Rectal smooth muscle tissue (tissue), 1 donor: ENCODE results near the gene COL17A1.

Source experiments
- H3K27ac ChIP-seq: one replicate; pipeline ENCODE4 v1.7.0; 2013; ENCODE audit warnings: low read depth, low read length, inconsistent platforms
- H3K27me3 ChIP-seq: one replicate; pipeline ENCODE4 v1.7.0; 2013; ENCODE audit warnings: low read length; ENCODE audit not compliant: control insufficient read depth, insufficient read depth
- H3K36me3 ChIP-seq: one replicate; pipeline ENCODE4 v1.7.0; 2013; ENCODE audit warnings: low read length; ENCODE audit not compliant: control insufficient read depth, insufficient read depth
- H3K4me1 ChIP-seq: one replicate; pipeline ENCODE4 v1.7.0; 2013; ENCODE audit warnings: low read length; ENCODE audit not compliant: control insufficient read depth, insufficient read depth
- H3K4me3 ChIP-seq: one replicate; pipeline ENCODE4 v1.7.0; 2013; ENCODE audit warnings: low read length
- H3K9ac ChIP-seq: one replicate; pipeline ENCODE4 v1.7.0; 2013; ENCODE audit warnings: low read length

Gene COL17A1

GRCh38 chr10:104089621-104090020 lies 3.9 kb upstream of the COL17A1 start:
- Histone ChIP-seq H3K9ac (no peak overlapping the region), H3K27me3 (no peaks in the 10 kb centered on the region), H3K36me3 (no peaks in the 10 kb centered on the region), H3K27ac (no peak overlapping the region), H3K4me1 (no peaks in the 10 kb centered on the region), H3K4me3 (no peak overlapping the region)

DNA sequence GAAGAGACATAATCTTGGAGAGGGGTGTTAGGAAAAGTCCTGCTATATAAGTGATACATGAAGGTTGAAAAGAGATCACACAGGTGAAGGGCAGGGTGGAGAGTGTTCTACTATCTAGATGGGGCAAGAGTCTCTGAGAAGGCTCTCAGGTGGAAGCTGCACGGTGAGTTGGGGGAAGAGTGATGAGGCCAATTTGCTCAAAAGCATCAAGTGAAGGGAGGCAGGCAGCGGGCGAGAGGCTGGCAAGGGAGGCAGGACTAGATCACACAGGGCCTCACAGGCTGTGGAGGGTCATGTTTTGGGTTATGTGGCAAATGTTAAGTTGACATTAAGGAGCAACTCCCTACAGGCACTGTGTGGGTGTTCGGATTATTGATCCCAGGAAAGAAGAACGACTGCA lies 2.6 kb upstream of the COL17A1 start:
- Histone ChIP-seq H3K4me1 (no peaks in the 10 kb centered on the region), H3K27ac (no peak overlapping the region), H3K4me3 (no peak overlapping the region), H3K9ac (no peak overlapping the region), H3K27me3 (no peaks in the 10 kb centered on the region), H3K36me3 (no peaks in the 10 kb centered on the region)

DNA sequence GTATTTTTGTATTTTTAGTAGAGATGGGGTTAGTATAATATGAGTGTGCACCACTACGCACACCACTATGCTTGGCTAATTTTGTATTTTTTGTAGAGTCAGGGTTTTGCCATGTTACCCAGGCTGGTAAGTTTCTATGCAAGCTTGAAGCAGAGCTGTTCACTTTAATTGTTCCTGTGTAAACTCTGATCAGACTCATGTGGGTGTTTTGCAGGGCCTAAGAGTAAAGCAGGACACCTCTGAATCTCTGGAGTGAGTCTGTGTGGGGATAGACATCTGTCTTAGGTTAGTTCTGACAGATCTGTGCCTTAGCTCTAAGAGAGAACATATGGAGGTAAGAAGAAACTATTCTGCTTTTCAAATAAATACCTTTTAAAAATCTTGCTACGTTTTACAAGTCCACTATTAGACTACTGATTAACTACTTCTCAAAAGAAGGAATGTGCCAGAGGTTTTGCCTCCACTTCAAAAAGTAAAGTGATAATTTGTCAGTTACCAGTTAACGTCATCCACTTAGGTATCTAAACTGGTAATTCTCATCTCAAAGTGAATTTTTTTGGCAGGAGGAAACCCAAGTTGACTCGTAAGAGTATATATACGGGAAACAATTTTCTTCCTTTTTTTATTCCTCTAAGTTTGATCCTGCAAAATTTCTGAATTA lies 1.1 kb downstream of the COL17A1 start:
- H3K4me1 ChIP-seq: no peaks in the 10 kb centered on the region
- H3K27me3 ChIP-seq: no peaks in the 10 kb centered on the region
- H3K4me3 ChIP-seq: no peak overlapping the region
- H3K27ac ChIP-seq: no peak overlapping the region
- no peak overlapping the region for H3K9ac ChIP-seq
- no peaks in the 10 kb centered on the region for H3K36me3 ChIP-seq

- Histone ChIP-seq H3K36me3 (no peaks in the 10 kb centered on the region), H3K27me3 (no peaks in the 10 kb centered on the region), H3K4me3 (no peak overlapping the region), H3K4me1 (no peaks in the 10 kb centered on the region), H3K27ac (no peak overlapping the region), H3K9ac (no peak overlapping the region)
Measured at GRCh38 chr10:104081998-104082397, 3.7 kb downstream of the COL17A1 start.

- no peak overlapping the region for H3K27ac ChIP-seq
- no peak overlapping the region for H3K4me3 ChIP-seq
- no peak overlapping the region for H3K9ac ChIP-seq
- H3K27me3 ChIP-seq: no peaks in the 10 kb centered on the region
- H3K4me1 ChIP-seq: no peaks in the 10 kb centered on the region
- no peaks in the 10 kb centered on the region for H3K36me3 ChIP-seq
Measured at GRCh38 chr10:104080762-104081161, 4.9 kb downstream of the COL17A1 start.

DNA sequence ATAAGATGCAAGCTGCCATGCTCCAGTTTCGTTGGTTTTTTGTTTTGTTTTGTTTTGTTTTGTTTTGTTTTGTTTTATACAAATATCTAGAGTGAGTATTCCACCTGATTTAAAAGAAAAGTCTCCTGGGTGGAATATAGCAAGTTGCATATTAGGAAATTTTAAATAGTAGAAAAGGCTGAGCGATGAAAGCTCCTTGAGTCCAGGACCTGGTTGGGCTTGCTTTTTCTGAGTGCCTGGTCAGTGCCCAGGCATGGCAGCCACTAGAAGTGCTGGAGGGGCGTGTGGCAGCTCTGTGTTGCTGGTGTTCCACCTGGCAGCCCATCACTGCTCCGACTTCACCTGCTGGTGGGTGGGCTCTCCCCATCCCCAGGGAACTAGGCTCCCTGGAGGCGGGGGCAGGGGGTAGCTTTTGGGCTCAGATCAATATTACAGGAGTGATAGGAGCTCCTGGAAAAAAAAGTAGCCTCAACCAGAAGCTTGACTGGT lies 8.0 kb downstream of the COL17A1 start:
- H3K4me3 ChIP-seq: no peak overlapping the region
- no peaks in the 10 kb centered on the region for H3K36me3 ChIP-seq
- no peak overlapping the region for H3K27ac ChIP-seq

GRCh38 chr10:104077247-104077646 lies 8.4 kb downstream of the COL17A1 start:
- no peaks in the 10 kb centered on the region for H3K27me3 ChIP-seq
- no peak overlapping the region for H3K9ac ChIP-seq
- no peak overlapping the region for H3K4me3 ChIP-seq
- no peak overlapping the region for H3K27ac ChIP-seq
- no peaks in the 10 kb centered on the region for H3K4me1 ChIP-seq
- no peaks in the 10 kb centered on the region for H3K36me3 ChIP-seq

More for the DNA sequence above, 8.0 kb downstream of the COL17A1 start:
- no peak overlapping the region for H3K9ac ChIP-seq
- H3K4me1 ChIP-seq: no peaks in the 10 kb centered on the region
- H3K27me3 ChIP-seq: no peaks in the 10 kb centered on the region

GRCh38 chr10:104076743-104077160 lies 8.9 kb downstream of the COL17A1 start:
- no peak overlapping the region for H3K9ac ChIP-seq
- no peak overlapping the region for H3K4me3 ChIP-seq
- no peaks in the 10 kb centered on the region for H3K27me3 ChIP-seq
- H3K4me1 ChIP-seq: no peaks in the 10 kb centered on the region
- H3K27ac ChIP-seq: no peak overlapping the region
- no peaks in the 10 kb centered on the region for H3K36me3 ChIP-seq

DNA sequence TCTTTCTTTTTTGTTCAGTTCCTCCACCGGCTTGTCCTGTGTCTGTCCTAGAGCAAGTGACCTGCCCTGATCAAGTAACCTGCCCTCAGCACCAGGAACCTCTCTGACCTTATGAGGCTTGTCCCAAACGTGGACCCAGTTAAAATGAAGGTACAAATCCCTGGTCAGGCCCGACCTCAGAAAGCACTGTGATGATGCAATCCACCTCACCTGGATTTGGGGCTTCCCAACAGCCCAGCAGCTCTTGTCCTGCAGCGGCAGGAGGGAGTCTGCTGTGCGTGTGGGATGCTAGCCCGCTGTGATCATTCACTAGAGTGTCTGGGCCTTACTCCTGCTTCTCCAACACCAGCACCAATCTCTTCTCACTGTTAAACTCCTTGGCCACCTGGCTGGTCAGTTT lies 11.2 kb downstream of the COL17A1 start:
- H3K36me3 ChIP-seq: no peaks in the 10 kb centered on the region
- H3K9ac ChIP-seq: no peak overlapping the region
- H3K4me1 ChIP-seq: no peaks in the 10 kb centered on the region
- H3K27me3 ChIP-seq: no peaks in the 10 kb centered on the region
- no peak overlapping the region for H3K4me3 ChIP-seq
- no peak overlapping the region for H3K27ac ChIP-seq

- Histone ChIP-seq H3K9ac (no peak overlapping the region), H3K4me3 (no peak overlapping the region), H3K27ac (no peak overlapping the region), H3K27me3 (no peaks in the 10 kb centered on the region), H3K4me1 (no peaks in the 10 kb centered on the region), H3K36me3 (no peaks in the 10 kb centered on the region)
Measured at GRCh38 chr10:104072786-104073185, 12.9 kb downstream of the COL17A1 start.

GRCh38 chr10:104069613-104070012 lies 16.1 kb downstream of the COL17A1 start:
- H3K4me1 ChIP-seq: no peaks in the 10 kb centered on the region
- no peak overlapping the region for H3K9ac ChIP-seq
- H3K27ac ChIP-seq: no peak overlapping the region
- no peaks in the 10 kb centered on the region for H3K36me3 ChIP-seq
- H3K4me3 ChIP-seq: no peak overlapping the region
- no peaks in the 10 kb centered on the region for H3K27me3 ChIP-seq

DNA sequence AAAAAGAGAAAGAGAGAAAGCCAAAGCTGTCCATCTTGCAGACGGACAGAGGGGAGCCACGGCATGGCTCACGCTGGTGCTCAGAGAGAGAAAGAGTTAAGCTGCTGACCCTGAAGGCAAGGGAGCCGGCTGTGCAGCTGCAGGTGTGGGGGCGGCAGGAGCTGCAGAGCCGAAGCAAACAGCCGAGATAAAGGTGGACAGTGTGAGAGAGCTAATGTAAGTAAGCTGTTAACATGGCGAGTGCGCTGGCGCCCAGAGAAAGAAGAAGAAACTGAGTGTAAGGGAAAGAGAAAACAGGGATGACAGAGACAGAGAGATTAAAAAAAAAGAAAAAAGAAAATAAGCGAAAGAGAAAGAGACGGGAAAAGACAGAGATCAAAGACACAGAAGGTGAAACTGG lies 18.2 kb downstream of the COL17A1 start:
- Histone ChIP-seq H3K36me3 (no peaks in the 10 kb centered on the region), H3K27me3 (no peaks in the 10 kb centered on the region), H3K4me3 (no peak overlapping the region), H3K9ac (no peak overlapping the region), H3K4me1 (no peaks in the 10 kb centered on the region), H3K27ac (no peak overlapping the region)

DNA sequence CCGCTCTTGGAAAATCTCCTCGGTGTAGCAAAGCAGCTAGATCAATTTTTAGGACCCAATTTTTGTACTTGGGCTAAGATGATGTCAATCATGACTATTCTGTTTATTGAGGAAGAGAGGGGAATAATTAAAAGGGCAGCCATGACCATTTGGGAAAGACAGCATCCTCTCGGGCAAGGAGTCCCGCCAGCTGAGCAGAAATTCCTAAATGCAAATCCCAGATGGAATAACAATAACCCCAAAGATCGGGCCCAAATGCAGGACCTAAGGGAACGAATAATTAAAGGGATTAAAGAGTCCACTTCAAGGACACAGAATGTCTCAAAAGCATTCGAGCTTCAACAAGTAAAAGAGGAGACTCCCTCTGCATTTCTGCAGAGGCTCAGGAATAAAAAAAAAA lies 18.7 kb downstream of the COL17A1 start:
- Histone ChIP-seq H3K27me3 (no peaks in the 10 kb centered on the region), H3K27ac (no peak overlapping the region), H3K9ac (no peak overlapping the region), H3K4me1 (no peaks in the 10 kb centered on the region), H3K4me3 (no peak overlapping the region), H3K36me3 (no peaks in the 10 kb centered on the region)
